Spleen (tissue), 11 donors: ENCODE measurements around the gene LRRK1. TPM values are rescaled to one million over a fixed set of nuclear protein-coding genes. Genes with fewer than 3 reads are reported as not detected.

Experiments
- DNase-seq: peaks from one replicate; pipeline ENCODE4 v3.0.0-alpha.2; 2020
- H3K27ac ChIP-seq, 8 donors: fragments of 200-600 bp; sonication (generic) in 7 of 8; 1 replicate in 4 of 8; 2 replicates in 4 of 8; pipeline versions ENCODE4 v1.5.0 to v1.8.0; 2016 to 2021; ENCODE audit warnings: inconsistent platforms in 4 of 8, mild to moderate bottlenecking in 4 of 8, moderate library complexity in 1 of 8
- H3K27me3 ChIP-seq, 7 donors: fragments of 200-600 bp; sonication (generic) in 6 of 7; replicated peaks in 1 of 7; 1 replicate in 4 of 7; 2 replicates in 3 of 7; pipeline versions ENCODE4 v1.5.0 to v1.8.0; 2016 to 2021; ENCODE audit warnings: inconsistent platforms in 3 of 7, mild to moderate bottlenecking in 1 of 7
- H3K36me3 ChIP-seq, 6 donors: fragments of 200-600 bp; sonication (generic) in 5 of 6; 1 replicate in 4 of 6; 2 replicates in 2 of 6; pipeline versions ENCODE4 v1.5.0 to v1.8.0; 2016 to 2021; ENCODE audit warnings: inconsistent platforms in 2 of 6
- H3K4me1 ChIP-seq, 6 donors: fragments of 200-600 bp; sonication (generic) in 5 of 6; 1 replicate in 3 of 6; 2 replicates in 3 of 6; pipeline versions ENCODE4 v1.5.0 to v1.8.0; 2016 to 2021; ENCODE audit warnings: inconsistent platforms in 3 of 6
- H3K4me3 ChIP-seq, 8 donors: fragments of 200-600 bp; sonication (generic) in 7 of 8; 1 replicate in 4 of 8; 2 replicates in 4 of 8; pipeline versions ENCODE4 v1.5.0 to v1.8.0; 2016 to 2021; ENCODE audit warnings: inconsistent platforms in 4 of 8, mild to moderate bottlenecking in 4 of 8, moderate library complexity in 2 of 8
- H3K9me3 ChIP-seq, 8 donors: fragments of 200-600 bp; sonication (generic) in 7 of 8; 1 replicate in 4 of 8; 2 replicates in 4 of 8; pipeline versions ENCODE4 v1.5.0 to v1.8.0; 2016 to 2021; ENCODE audit warnings: inconsistent platforms in 4 of 8
- CTCF ChIP-seq, 11 experiments: fragments of 200-600 bp in 7 of 11; fragments of 450-650 bp in 4 of 11; sonication (generic) in 4 of 11; IDR thresholded peaks in 8 of 11; conservative IDR thresholded peaks in 3 of 11; 1 replicate in 7 of 11; 2 replicates in 4 of 11; pipeline versions ENCODE4 v1.4.0 to v1.8.0; 2016 to 2021; ENCODE audit warnings: antibody characterized with exemption in 11 of 11, inconsistent platforms in 4 of 11, mild to moderate bottlenecking in 1 of 11
- POLR2A ChIP-seq, 3 donors: fragments of 450-650 bp; IDR thresholded peaks; one replicate each; pipeline ENCODE4 v1.5.1; 2017; ENCODE audit warnings: antibody characterized with exemption in 3 of 3, mild to moderate bottlenecking in 1 of 3
- POLR2AphosphoS5 ChIP-seq, 3 donors: sonication (generic); formaldehyde crosslinking; IDR thresholded peaks; one replicate each; pipeline ENCODE4 v1.5.1; 2017; ENCODE audit warnings: antibody characterized with exemption in 3 of 3
- WGBS, 5 donors: extraction: QIAGEN DNeasy Blood & Tissue Kit in 3 of 5; methylation state at CpG; one replicate each; pipeline versions ENCODE4 v1.1.5 to v1.1.7; 2013 to 2018; 5-methylcytosine and 5-hydroxymethylcytosine counted together
- intact Hi-C: fragments of 100-400 bp; cut with DNase I; formaldehyde crosslinking; loops from one replicate; pipeline ENCODE4 v1.15.0; 2023; ENCODE audit warnings: low total_unique reads
- polyA plus RNA-seq, 3 donors: library from polyadenylated mRNA; stranded (reverse); fragments of 200-250 nt; gene quantifications; one replicate each; pipeline ENCODE4 v1.2.1, GENCODE V29; 2013
- total RNA-seq, 7 donors: library from RNA; depleted of rRNA in 3 of 7; stranded (reverse); fragments of >200 nt in 3 of 7; fragmentation: NEBNext Ultra II Directional in 4 of 7; extraction: Animal tissue kit (Norgen Biotek cat#: 25700) in 4 of 7; gene quantifications; one replicate each; pipeline versions ENCODE4 v1.1.0 to v1.2.1, GENCODE V29; 2016 to 2021
- donor health status: healthy with polysubstance abuse.
- donor health status: DM: no; HTN: no; CAD: no; lungs with moderate emphysema.
- donor health status: DM: no; HTN: no; CAD: no.
- donor health status: Bipolar disorder and iron deficiency.
- donor health status: healthy.
- donor health status: DM: no; HTN: no; CAD: no.
- donor health status: DM: yes; HTN: yes; CAD: no.

Gene LRRK1
- total and polyA plus RNA-seq, 10 donors, result 12.0 to 60.2 (median 48.8) TPM

- H3K4me1 ChIP-seq, result no peaks in the 10 kb centered on the region
- TF ChIP-seq POLR2A (IDR thresholded peaks at IDR 0.05) (no peak), CTCF (IDR thresholded peaks at IDR 0.05 in 8 of 11, conservative IDR thresholded peaks at IDR 0.05 in 3 of 11) (no peak), POLR2AphosphoS5 (IDR thresholded peaks at IDR 0.05) (no peak)
- H3K4me3 ChIP-seq, result no peak overlapping the region
- 67 to 84% (median 78%) methylated on average over 5 to 6 of the region's 6 CpGs for WGBS, 5 donors
- intact Hi-C loops, result no loop called here
- peak overlapping the region in 1 of 8 donors; percentile 7 for H3K27ac ChIP-seq
- no peak for DNase-seq
- H3K36me3 ChIP-seq, result peaks cover 0 to 88% (median 6%) of the 10 kb centered on the region in 6 donors
- H3K27me3 ChIP-seq, result no peaks in the 10 kb centered on the region
- H3K9me3 ChIP-seq, result peaks cover 0 to 6% (median 0%) of the 10 kb centered on the region in 8 donors
Observed at GRCh38 chr15:100986158-100986896, 67.2 kb downstream of the LRRK1 start.

DNA sequence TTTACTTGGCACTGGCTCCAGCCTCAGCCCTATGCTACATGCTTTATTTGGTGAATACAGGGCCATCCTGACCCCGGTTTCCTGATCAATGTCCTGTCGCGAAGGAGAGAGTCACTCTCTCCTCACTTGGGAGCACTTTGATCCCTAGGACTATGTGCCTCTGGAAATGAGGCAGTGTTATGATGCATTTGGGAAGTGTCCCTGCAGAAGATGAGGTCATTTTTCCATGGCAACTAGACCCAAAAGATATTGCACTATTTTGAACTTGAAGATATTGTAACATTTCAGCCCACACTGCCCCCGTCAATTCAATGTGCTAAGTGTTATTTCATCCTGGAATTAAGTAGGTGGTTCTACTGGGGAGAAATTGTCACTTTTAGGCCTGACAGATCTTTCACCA is 68.0 kb downstream of the LRRK1 start:
- TF ChIP-seq CTCF (IDR thresholded peaks at IDR 0.05 in 8 of 11, conservative IDR thresholded peaks at IDR 0.05 in 3 of 11) (no peak), POLR2AphosphoS5 (IDR thresholded peaks at IDR 0.05) (no peak), POLR2A (IDR thresholded peaks at IDR 0.05) (no peak)
- Histone ChIP-seq H3K9me3 (peaks cover 0 to 6% (median 0%) of the 10 kb centered on the region in 8 donors), H3K4me3 (no peak overlapping the region), H3K27me3 (no peaks in the 10 kb centered on the region), H3K36me3 (peaks cover 0 to 82% (median 6%) of the 10 kb centered on the region in 6 donors), H3K4me1 (no peaks in the 10 kb centered on the region), H3K27ac (peak overlapping the region in 1 of 8 donors; percentile 7)
- no peak for DNase-seq
- intact Hi-C loops, result no loop called here
- WGBS, 5 donors, result 75 to 88% (median 85%) methylated on average over 4 of the region's 4 CpGs

DNA sequence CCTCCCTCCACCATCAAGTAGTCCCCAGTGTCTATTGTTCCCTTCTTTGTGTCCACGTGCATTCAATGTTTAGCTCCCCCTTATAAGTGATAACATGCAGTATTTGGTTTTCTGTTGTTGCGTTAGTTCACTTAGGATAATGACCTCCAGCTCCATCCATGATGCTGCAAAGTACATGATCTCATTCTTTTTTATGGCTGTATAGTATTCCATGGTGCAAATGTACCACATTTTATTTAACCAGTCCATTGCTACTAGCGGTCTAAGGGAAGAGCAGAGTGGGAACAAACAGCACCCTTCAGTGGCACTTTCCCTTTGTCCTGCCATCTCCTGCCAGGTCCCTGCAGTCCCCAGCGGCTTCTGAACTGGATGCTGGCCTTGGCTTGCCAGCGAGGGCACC is 69.1 kb downstream of the LRRK1 start:
- 91 to 98% (median 97%) methylated on average over 5 of the region's 5 CpGs for WGBS, 5 donors

More for the DNA sequence above, 69.1 kb downstream of the LRRK1 start:
- Histone ChIP-seq H3K27me3 (no peaks in the 10 kb centered on the region), H3K4me1 (no peaks in the 10 kb centered on the region), H3K27ac (peak overlapping the region in 1 of 8 donors; percentile 11), H3K9me3 (peaks cover 0 to 6% (median 0%) of the 10 kb centered on the region in 8 donors), H3K36me3 (peaks cover 0 to 76% (median 6%) of the 10 kb centered on the region in 6 donors), H3K4me3 (no peak overlapping the region)
- intact Hi-C loops, result no loop called here
- TF ChIP-seq CTCF (IDR thresholded peaks at IDR 0.05 in 8 of 11, conservative IDR thresholded peaks at IDR 0.05 in 3 of 11), result no peak
- TF ChIP-seq POLR2AphosphoS5 (IDR thresholded peaks at IDR 0.05), result no peak
- no peak for TF ChIP-seq POLR2A (IDR thresholded peaks at IDR 0.05)
- no peak for DNase-seq
